ENCODE data around the gene TBC1D1. TPM values are rescaled to one million over a fixed set of nuclear protein-coding genes. Genes with fewer than 3 reads are reported as not detected.

Gene TBC1D1
- total RNA-seq, 1 experiment from 2014 or later = 36.0 TPM

DNA sequence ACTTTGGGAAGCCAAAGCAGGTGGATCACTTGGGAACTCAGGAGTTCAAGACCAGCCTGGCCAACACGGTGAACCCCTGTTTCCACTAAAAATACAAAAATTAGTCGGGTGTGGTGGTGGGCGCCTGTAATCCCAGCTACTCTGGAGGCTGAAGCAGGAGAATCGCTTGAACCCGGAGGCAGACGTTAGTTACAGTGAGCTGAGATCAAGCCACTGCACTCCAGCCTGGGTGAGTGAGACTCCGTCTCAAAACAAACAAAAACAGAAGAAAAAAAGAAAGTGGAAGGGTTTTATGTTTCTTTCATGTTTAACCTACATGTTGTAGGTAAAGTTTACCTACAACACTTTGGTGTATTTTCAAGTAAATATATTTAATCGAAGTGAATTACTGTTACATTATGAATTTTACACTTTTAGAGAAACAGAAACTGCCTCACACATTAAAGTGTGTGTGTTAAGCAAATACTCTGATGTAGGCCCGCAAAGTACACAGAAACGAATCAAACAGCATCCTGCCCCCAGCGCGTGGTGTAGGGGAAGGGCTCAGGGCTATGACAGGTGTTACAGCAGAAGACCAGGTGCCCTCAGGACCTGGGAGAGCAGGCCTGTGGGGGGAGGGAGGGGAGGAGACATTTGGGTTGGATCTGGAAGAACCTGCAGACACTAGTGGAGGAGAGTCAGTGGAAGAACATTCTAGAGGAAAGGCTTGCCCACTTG lies 108.3 kb downstream of the TBC1D1 start:
- H3K36me3 Mint-ChIP-seq (ENCODE audit: insufficient read depth, unreplicated experiment) = no peaks in the 10 kb centered on the region
- H3K27ac Mint-ChIP-seq (ENCODE audit: low read depth, unreplicated experiment) = no peak overlapping the region
- intact Hi-C loops (cut with micrococcal nuclease) = no loop called here
- CTCF ChIA-PET = interaction anchor here (0.9 to 1.2 kb wide), 2 partner anchors 21 to 22 kb away, joined by 3 to 4 read pairs; no protein-coding TSS in a partner anchor
- no peak for DNase-seq (ENCODE audit: unreplicated experiment)
- no TSS peak for BruUV-seq (replicated peaks)
- H3K9me3 Mint-ChIP-seq (ENCODE audit: unreplicated experiment) = no peaks in the 10 kb centered on the region
- H3K4me3 Mint-ChIP-seq (ENCODE audit: unreplicated experiment) = no peak overlapping the region
- POLR2A ChIA-PET = no interaction called here
- H3K27me3 Mint-ChIP-seq (ENCODE audit: insufficient read depth, unreplicated experiment) = no peaks in the 10 kb centered on the region
- peaks cover 8% of the 10 kb centered on the region for H3K4me1 Mint-ChIP-seq (ENCODE audit: insufficient read depth, unreplicated experiment)
- TF ChIP-seq, protein P1, sequence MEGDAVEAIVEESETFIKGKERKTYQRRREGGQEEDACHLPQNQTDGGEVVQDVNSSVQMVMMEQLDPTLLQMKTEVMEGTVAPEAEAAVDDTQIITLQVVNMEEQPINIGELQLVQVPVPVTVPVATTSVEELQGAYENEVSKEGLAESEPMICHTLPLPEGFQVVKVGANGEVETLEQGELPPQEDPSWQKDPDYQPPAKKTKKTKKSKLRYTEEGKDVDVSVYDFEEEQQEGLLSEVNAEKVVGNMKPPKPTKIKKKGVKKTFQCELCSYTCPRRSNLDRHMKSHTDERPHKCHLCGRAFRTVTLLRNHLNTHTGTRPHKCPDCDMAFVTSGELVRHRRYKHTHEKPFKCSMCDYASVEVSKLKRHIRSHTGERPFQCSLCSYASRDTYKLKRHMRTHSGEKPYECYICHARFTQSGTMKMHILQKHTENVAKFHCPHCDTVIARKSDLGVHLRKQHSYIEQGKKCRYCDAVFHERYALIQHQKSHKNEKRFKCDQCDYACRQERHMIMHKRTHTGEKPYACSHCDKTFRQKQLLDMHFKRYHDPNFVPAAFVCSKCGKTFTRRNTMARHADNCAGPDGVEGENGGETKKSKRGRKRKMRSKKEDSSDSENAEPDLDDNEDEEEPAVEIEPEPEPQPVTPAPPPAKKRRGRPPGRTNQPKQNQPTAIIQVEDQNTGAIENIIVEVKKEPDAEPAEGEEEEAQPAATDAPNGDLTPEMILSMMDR (IDR thresholded peaks at IDR 0.05; ENCODE audit: unreplicated experiment) = no peak

DNA sequence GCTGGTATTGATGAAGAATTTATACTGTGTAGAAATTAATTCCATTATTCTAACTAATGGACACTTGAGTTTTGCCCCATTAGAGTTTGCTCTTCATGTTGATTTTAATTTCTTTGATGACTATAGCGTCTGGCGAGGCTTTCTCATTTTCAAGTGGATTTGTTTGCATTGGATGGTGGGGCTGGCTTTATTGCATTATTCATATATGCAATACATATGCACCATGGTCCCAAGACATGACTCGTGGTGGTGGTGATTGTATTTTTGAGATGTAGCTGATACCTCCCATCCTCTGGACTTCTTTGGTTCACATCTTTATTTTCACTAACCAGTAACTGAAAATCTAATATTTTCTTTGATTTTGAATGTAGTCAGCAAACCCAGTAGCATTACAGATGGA lies 109.1 kb downstream of the TBC1D1 start:
- Mint-ChIP-seq H3K36me3 (ENCODE audit: insufficient read depth, unreplicated experiment) (no peaks in the 10 kb centered on the region), H3K27ac (ENCODE audit: low read depth, unreplicated experiment) (no peak overlapping the region), H3K9me3 (ENCODE audit: unreplicated experiment) (no peaks in the 10 kb centered on the region), H3K4me1 (ENCODE audit: insufficient read depth, unreplicated experiment) (peaks cover 8% of the 10 kb centered on the region), H3K27me3 (ENCODE audit: insufficient read depth, unreplicated experiment) (no peaks in the 10 kb centered on the region), H3K4me3 (ENCODE audit: unreplicated experiment) (no peak overlapping the region)
- DNase-seq (ENCODE audit: unreplicated experiment) = no peak
- ChIA-PET POLR2A (no interaction called here), CTCF (interaction anchor here (1.2 kb wide), 1 partner anchor 23 kb away, joined by 4 read pairs; no protein-coding TSS in a partner anchor)
- TF ChIP-seq, protein P1 (IDR thresholded peaks at IDR 0.05; ENCODE audit: unreplicated experiment) = no peak
- intact Hi-C loops (cut with micrococcal nuclease) = no loop called here
- BruUV-seq (replicated peaks) = no TSS peak

DNA sequence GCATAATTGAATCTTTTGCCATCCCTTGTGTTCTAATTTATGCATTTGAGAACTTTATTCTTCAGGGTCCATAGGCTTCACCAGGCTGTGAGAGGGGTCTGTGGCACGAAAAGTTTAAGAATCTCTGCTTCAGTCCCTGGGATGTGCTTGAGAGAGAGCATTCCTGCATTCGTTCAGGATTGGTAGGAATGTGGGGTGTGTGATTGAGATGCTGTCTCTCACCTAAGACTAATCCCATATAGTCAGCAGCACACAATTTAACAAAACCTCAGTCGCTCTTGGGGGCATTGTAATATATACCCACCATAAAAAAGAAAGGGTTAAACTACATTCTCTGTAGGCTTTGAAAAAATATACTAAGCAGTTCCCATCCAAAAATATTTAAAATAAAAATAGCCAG lies 111.0 kb downstream of the TBC1D1 start:
- Mint-ChIP-seq H3K4me3 (ENCODE audit: unreplicated experiment) (no peak overlapping the region), H3K27me3 (ENCODE audit: insufficient read depth, unreplicated experiment) (no peaks in the 10 kb centered on the region), H3K27ac (ENCODE audit: low read depth, unreplicated experiment) (no peak overlapping the region), H3K4me1 (ENCODE audit: insufficient read depth, unreplicated experiment) (peaks cover 8% of the 10 kb centered on the region), H3K9me3 (ENCODE audit: unreplicated experiment) (no peaks in the 10 kb centered on the region), H3K36me3 (ENCODE audit: insufficient read depth, unreplicated experiment) (no peaks in the 10 kb centered on the region)
- TF ChIP-seq, protein P1 (IDR thresholded peaks at IDR 0.05; ENCODE audit: unreplicated experiment) = no peak
- BruUV-seq (replicated peaks) = no TSS peak
- ChIA-PET CTCF (interaction anchor here (0.9 kb wide), 1 partner anchor 198 kb away, joined by 3 read pairs; no protein-coding TSS in a partner anchor), POLR2A (no interaction called here)
- intact Hi-C loops (cut with micrococcal nuclease) = no loop called here
- no peak for DNase-seq (ENCODE audit: unreplicated experiment)

DNA sequence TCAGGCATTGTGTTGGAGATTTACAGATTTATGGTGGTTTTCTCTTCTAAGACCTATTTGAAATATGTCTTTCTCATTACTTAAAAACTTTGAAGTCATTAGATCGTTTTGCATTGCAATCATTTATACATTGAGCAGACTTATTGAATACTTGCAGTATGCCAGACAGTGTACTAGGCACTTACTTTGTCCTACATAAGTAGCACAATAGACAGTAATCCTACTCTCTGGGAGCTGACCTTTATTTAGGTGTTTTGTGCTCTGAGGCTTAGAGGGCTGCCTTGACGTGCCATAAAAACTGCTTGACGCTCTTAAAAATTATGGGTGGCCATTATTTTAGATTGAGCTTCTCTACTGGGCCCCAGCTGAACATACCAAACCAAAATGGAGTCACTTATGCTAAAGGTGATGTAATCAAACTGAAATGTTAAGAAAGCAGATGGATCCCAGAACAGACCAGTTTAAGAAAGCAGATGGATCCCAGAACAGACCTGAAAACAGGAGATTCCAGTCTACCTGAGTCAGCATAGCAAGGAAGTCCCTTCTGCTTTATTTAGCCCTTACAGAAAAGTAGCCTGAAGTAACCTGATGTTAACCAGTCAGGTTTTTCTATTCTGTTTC lies 111.7 kb downstream of the TBC1D1 start:
- no TSS peak for BruUV-seq (replicated peaks)
- Mint-ChIP-seq H3K9me3 (ENCODE audit: unreplicated experiment) (no peaks in the 10 kb centered on the region), H3K4me1 (ENCODE audit: insufficient read depth, unreplicated experiment) (peaks cover 8% of the 10 kb centered on the region), H3K27ac (ENCODE audit: low read depth, unreplicated experiment) (no peak overlapping the region), H3K4me3 (ENCODE audit: unreplicated experiment) (no peak overlapping the region), H3K36me3 (ENCODE audit: insufficient read depth, unreplicated experiment) (peaks cover 4% of the 10 kb centered on the region), H3K27me3 (ENCODE audit: insufficient read depth, unreplicated experiment) (no peaks in the 10 kb centered on the region)
- intact Hi-C loops (cut with micrococcal nuclease) = no loop called here
- POLR2A ChIA-PET = interaction anchor here (1.0 kb wide), 1 partner anchor 21 kb away, joined by 4 read pairs; no protein-coding TSS in a partner anchor
- TF ChIP-seq, protein P1 (IDR thresholded peaks at IDR 0.05; ENCODE audit: unreplicated experiment) = no peak
- DNase-seq (ENCODE audit: unreplicated experiment) = no peak
- CTCF ChIA-PET = interaction anchor here (0.9 kb wide), 1 partner anchor 199 kb away, joined by 3 read pairs; no protein-coding TSS in a partner anchor
